Left lung (tissue), 10 donors: Measurements from ENCODE around the gene KIFAP3. TPM values are rescaled to one million over a fixed set of nuclear protein-coding genes. Genes with fewer than 3 reads are reported as not detected.

ENCODE experiments used
- ATAC-seq: fragments of 200-7000 bp; cut with Tn5 transposase; one replicate; pipeline ENCODE4 v1.9.1; 2020; ENCODE audit warnings: moderate library complexity
- DNase-seq, 4 donors: peaks; one replicate each; pipeline ENCODE4 v3.0.0-alpha.2; 2013 to 2020
- H3K27ac ChIP-seq, 2 donors: fragments of 200-600 bp; sonication (generic) in 1 of 2; one replicate each; pipeline versions ENCODE4 v1.5.0 to v1.8.0; 2020 to 2021
- H3K27me3 ChIP-seq, 2 donors: fragments of 200-600 bp; sonication (generic) in 1 of 2; one replicate each; pipeline versions ENCODE4 v1.5.0 to v1.8.0; 2020 to 2021
- H3K36me3 ChIP-seq, 2 donors: fragments of 200-600 bp; sonication (generic) in 1 of 2; one replicate each; pipeline versions ENCODE4 v1.5.0 to v1.8.0; 2020 to 2021
- H3K4me1 ChIP-seq, 2 donors: fragments of 200-600 bp; one replicate each; pipeline ENCODE4 v1.8.0; 2021
- H3K4me3 ChIP-seq, 2 donors: fragments of 200-600 bp; sonication (generic) in 1 of 2; one replicate each; pipeline versions ENCODE4 v1.5.0 to v1.8.0; 2020 to 2021; ENCODE audit warnings: mild to moderate bottlenecking in 1 of 2
- H3K9me3 ChIP-seq, 2 donors: fragments of 200-600 bp; sonication (generic) in 1 of 2; one replicate each; pipeline versions ENCODE4 v1.5.0 to v1.8.0; 2020 to 2021
- intact Hi-C, 2 donors: fragments of 100-400 bp; cut with DNase I; formaldehyde crosslinking; loops; one replicate each; pipeline versions ENCODE4 v1.11.2 to v1.14.2; 2022
- polyA plus RNA-seq, 6 donors: library from polyadenylated mRNA; unstranded; fragments of 120-200 nt; gene quantifications; one replicate each; pipeline ENCODE4 v1.2.1, GENCODE V29; 2013; ENCODE audit not compliant: insufficient read length in 6 of 6
- total RNA-seq, 2 donors: library from RNA; stranded (reverse); fragmentation: NEBNext Ultra II Directional; extraction: Animal tissue kit (Norgen Biotek cat#: 25700); gene quantifications; one replicate each; pipeline ENCODE4 v1.2.1, GENCODE V29; 2021
- TF ChIP-seq, protein P1 (sequence below), 2 donors: fragments of 200-600 bp; sonication (generic) in 1 of 2; IDR thresholded peaks; one replicate each; pipeline versions ENCODE4 v1.5.0 to v1.8.0; 2021; ENCODE audit warnings: antibody characterized with exemption in 2 of 2
- donor health status: DM: no; HTN: yes; CAD: no.
- donor health status: DM: no; HTN: no; CAD: no.

KIFAP3 gene
- total and polyA plus RNA-seq, 8 donors = 23.2 to 40.7 (median 33.9) TPM

- Histone ChIP-seq H3K9me3 (no peaks in the 10 kb centered on the region), H3K36me3 (no peaks in the 10 kb centered on the region), H3K27me3 (peaks cover 0 to 5% of the 10 kb centered on the region in 2 donors), H3K27ac (peak overlapping the region; percentile 96 to 98), H3K4me3 (peak overlapping the region; percentile 72 to 82), H3K4me1 (peaks cover 17 to 28% of the 10 kb centered on the region in 2 donors)
- DNase-seq (no peak), ATAC-seq (no peak)
- TF ChIP-seq, protein P1, sequence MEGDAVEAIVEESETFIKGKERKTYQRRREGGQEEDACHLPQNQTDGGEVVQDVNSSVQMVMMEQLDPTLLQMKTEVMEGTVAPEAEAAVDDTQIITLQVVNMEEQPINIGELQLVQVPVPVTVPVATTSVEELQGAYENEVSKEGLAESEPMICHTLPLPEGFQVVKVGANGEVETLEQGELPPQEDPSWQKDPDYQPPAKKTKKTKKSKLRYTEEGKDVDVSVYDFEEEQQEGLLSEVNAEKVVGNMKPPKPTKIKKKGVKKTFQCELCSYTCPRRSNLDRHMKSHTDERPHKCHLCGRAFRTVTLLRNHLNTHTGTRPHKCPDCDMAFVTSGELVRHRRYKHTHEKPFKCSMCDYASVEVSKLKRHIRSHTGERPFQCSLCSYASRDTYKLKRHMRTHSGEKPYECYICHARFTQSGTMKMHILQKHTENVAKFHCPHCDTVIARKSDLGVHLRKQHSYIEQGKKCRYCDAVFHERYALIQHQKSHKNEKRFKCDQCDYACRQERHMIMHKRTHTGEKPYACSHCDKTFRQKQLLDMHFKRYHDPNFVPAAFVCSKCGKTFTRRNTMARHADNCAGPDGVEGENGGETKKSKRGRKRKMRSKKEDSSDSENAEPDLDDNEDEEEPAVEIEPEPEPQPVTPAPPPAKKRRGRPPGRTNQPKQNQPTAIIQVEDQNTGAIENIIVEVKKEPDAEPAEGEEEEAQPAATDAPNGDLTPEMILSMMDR (IDR thresholded peaks at IDR 0.05) = no peak
- intact Hi-C loops = no loop called here
Measured at GRCh38 chr1:169894424-169895145, 179.9 kb downstream of the KIFAP3 start.

- ATAC-seq = peak; percentile 95
- H3K36me3 ChIP-seq = no peaks in the 10 kb centered on the region
- peak within 1 kb of the TSS; percentile 96 to 98 for H3K27ac ChIP-seq
- H3K27me3 ChIP-seq = peaks cover 0 to 5% of the 10 kb centered on the region in 2 donors
- TF ChIP-seq, protein P1 (IDR thresholded peaks at IDR 0.05) = no peak
- intact Hi-C loops = no loop called here
- H3K4me3 ChIP-seq = peak within 1 kb of the TSS; percentile 72 to 82
- no peaks in the 10 kb centered on the region for H3K9me3 ChIP-seq
- peak; percentile 95 to 100 (median 96) for DNase-seq
- H3K4me1 ChIP-seq = peaks cover 17 to 28% of the 10 kb centered on the region in 2 donors
Measured at GRCh38 chr1:169893645-169894423, 180.7 kb downstream of the KIFAP3 start, which contains the start of gene SCYL3. Gene SCYL3 (minus strand): TSS chr1:169893896. CDS start chr1:169888840, 5,056 bp downstream.

DNA sequence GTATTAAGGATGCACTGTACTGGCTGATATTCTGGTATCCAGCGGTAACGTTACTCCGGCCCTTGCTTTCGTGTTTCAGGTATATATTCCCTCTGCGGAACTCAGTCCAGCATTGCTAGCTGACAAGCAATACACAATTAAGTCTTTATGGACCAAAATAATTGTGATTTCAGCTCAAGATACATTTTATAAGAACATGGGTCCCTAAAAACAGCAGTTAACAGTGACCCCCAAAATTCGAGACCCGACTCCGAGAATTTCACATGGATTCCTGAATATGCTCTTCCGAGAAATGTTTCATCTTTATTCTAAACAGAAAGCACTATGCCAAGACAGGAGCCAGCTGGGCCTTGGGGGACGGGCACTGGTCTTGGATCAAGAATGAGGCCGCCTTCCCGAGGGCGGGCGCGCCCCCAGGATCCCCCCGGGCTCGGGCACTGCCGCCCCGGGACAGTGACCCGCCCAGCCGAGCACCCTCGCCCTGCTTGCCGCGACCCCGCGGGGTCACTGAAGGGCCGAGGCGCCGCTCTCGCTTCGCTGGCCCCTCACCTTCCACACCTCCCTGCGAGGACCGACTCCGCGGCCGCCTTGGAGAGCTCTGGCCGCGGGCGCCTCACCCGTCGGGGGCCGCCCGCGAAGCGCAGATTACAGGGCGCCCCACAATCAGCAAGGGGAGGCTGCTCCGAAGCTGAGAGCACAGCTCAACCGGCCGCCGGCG is 181.4 kb downstream of the KIFAP3 start:
- Histone ChIP-seq H3K27me3 (no peaks in the 10 kb centered on the region), H3K4me3 (peak overlapping the region; percentile 72 to 82), H3K9me3 (no peaks in the 10 kb centered on the region), H3K4me1 (peaks cover 17 to 28% of the 10 kb centered on the region in 2 donors), H3K36me3 (peaks cover 0 to 6% of the 10 kb centered on the region in 2 donors), H3K27ac (peak overlapping the region; percentile 96 to 98)
- ATAC-seq (peak; percentile 11), DNase-seq (peak in 2 of 4 donors; percentile 68 to 71)
- TF ChIP-seq, protein P1 (IDR thresholded peaks at IDR 0.05) = no peak
- intact Hi-C loops = no loop called here

DNA sequence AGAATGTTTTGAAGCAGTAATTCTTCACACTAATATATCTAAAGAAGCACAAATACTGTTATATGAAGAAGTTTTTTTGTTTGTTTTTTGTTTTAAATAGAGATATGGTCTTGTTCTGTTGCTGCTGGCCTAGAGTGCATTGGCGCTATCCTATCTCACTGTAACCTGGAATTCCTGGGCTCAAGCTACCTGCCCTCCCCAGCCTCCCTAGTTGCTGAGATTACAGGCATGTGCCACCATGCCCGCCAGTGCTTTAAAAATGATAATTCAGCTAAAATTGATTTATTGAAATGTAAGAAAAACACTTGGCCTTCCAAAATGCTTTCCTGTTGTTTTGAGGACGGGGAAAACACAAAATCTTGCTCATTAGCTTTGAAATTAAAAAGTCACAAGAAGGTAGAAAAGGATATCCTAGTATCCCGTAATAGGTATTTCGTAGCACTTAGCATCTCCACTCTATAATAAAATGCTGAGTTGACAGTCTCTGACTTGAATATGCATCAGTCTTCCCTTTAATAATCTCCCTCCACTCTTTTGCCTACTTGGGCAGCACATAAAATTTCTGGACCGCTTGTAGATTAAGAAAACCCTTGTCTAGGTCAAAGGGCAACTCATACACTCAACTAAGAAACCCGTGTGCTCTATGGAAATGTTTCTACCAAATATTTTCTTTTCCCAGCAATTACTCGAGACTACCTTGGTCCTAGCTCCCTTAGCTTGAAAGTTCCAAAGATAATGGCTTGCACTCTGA is 182.1 kb downstream of the KIFAP3 start:
- H3K9me3 ChIP-seq = no peaks in the 10 kb centered on the region
- intact Hi-C loops = no loop called here
- ATAC-seq (no peak), DNase-seq (no peak)
- H3K27me3 ChIP-seq = no peaks in the 10 kb centered on the region
- H3K27ac ChIP-seq = peak overlapping the region; percentile 96 to 98
- H3K36me3 ChIP-seq = peaks cover 2 to 13% of the 10 kb centered on the region in 2 donors
- peaks cover 17 to 28% of the 10 kb centered on the region in 2 donors for H3K4me1 ChIP-seq
- H3K4me3 ChIP-seq = peak overlapping the region; percentile 72 to 82
- TF ChIP-seq, protein P1 (IDR thresholded peaks at IDR 0.05) = no peak
